Neural progenitor cell (in vitro differentiated cells): ENCODE results near the gene BANF1.

Source experiments
- EZH2 ChIP-seq: fragments of 200-600 bp; sonication (generic); IDR thresholded peaks from 2 replicates; pipeline ENCODE4 v1.6.1; 2017; ENCODE audit warnings: antibody characterized with exemption, mild to moderate bottlenecking, moderate library complexity
- EZH2phosphoT487 ChIP-seq: fragments of 200-600 bp; sonication (generic); IDR thresholded peaks from 2 replicates; pipeline ENCODE4 v1.6.1; 2017; ENCODE audit warnings: antibody characterized with exemption

GRCh38 chr11:66045177-66045639, 42.9 kb downstream of the BANF1 start:
- TF ChIP-seq EZH2 (no peak), EZH2phosphoT487 (no peak)
